Activated CD4-positive, alpha-beta T cell treated with anti-CD3 and anti-CD28 coated beads for 36 hours (primary cell): ENCODE measurements around the gene PEBP1. TPM values are rescaled to one million over a fixed set of nuclear protein-coding genes. Genes with fewer than 3 reads are reported as not detected.
A peak's percentile ranks its signal among the peaks of the same experiment; 100 is the strongest.
"Not testable (repeated sequence)": the region's sequence is repeated elsewhere in the genome, so short reads cannot be mapped to it uniquely, and the experiment has no call there.

ENCODE experiments used
- ATAC-seq: fragments of 200-7000 bp; cut with Tn5 transposase; one replicate; pipeline ENCODE4 v1.10.0; 2021; ENCODE audit warnings: mild to moderate bottlenecking, moderate library complexity
- CTCF ChIA-PET: fragments of 350-600 bp; sonication (Branson Sonifier 250); formaldehyde crosslinking; loops from one replicate; lab custom pipeline; 2021; ENCODE audit warnings: antibody characterized with exemption; lab: Charles Lee
- POLR2A ChIA-PET: fragments of 350-600 bp; sonication (Branson Sonifier 250); formaldehyde crosslinking; loops from one replicate; lab custom pipeline; 2021; ENCODE audit warnings: antibody characterized with exemption, inconsistent platforms; lab: Charles Lee
- DNase-seq: peaks from one replicate; pipeline ENCODE4 v3.0.0-alpha.2; 2020
- H3K27ac Mint-ChIP-seq: one replicate; pipeline ENCODE4 v1.8.0; 2021; ENCODE audit warnings: mixed read lengths
- H3K27me3 Mint-ChIP-seq: one replicate; pipeline ENCODE4 v1.8.0; 2021; ENCODE audit warnings: mixed read lengths
- H3K36me3 Mint-ChIP-seq: one replicate; pipeline ENCODE4 v1.8.0; 2021; ENCODE audit warnings: low read depth, mixed read lengths
- H3K4me1 Mint-ChIP-seq: one replicate; pipeline ENCODE4 v1.8.0; 2021; ENCODE audit warnings: mixed read lengths
- H3K4me3 Mint-ChIP-seq: one replicate; pipeline ENCODE4 v1.8.0; 2021; ENCODE audit warnings: mild to moderate bottlenecking, moderate library complexity, mixed read lengths
- H3K9me3 Mint-ChIP-seq: one replicate; pipeline ENCODE4 v1.8.0; 2021; ENCODE audit warnings: low read depth, mixed read lengths
- intact Hi-C, 2 experiments: fragments of 100-400 bp; cut with DNase I in 1 of 2; cut with micrococcal nuclease in 1 of 2; formaldehyde crosslinking; loops; one replicate each; pipeline versions ENCODE4 v1.14.2 to v1.15.1; 2022 to 2024; cut with DNase I, micrococcal nuclease
- total RNA-seq, 2 experiments: library from RNA; stranded (reverse); gene quantifications; one replicate each; pipeline ENCODE4 v1.2.3, GENCODE V29; 2021

The PEBP1 gene
- total RNA-seq, 2 experiments from 2014 or later, result 117 to 134 TPM

- Mint-ChIP-seq H3K27me3 (peaks cover 13% of the 10 kb centered on the region), H3K4me3 (no peak overlapping the region), H3K27ac (no peak overlapping the region), H3K36me3 (no peaks in the 10 kb centered on the region), H3K4me1 (peaks cover 6% of the 10 kb centered on the region), H3K9me3 (no peaks in the 10 kb centered on the region)
- POLR2A ChIA-PET, result no interaction called here
- DNase-seq (no peak), ATAC-seq (no peak)
- intact Hi-C loops, result loop anchor here in 1 of 2 experiments (10.0 kb wide), 1 partner anchor 232 kb away; no protein-coding TSS in a partner anchor
- CTCF ChIA-PET, result no interaction called here
These were observed 28.9 kb upstream of the PEBP1 start for GRCh38 chr12:118107011-118107410.

- ChIA-PET CTCF (interaction anchor here (0.8 kb wide), 1 partner anchor 235 kb away, joined by 4 read pairs; no protein-coding TSS in a partner anchor), POLR2A (no interaction called here)
- ATAC-seq (no peak), DNase-seq (no peak)
- H3K9me3 Mint-ChIP-seq, result no peaks in the 10 kb centered on the region
- H3K4me1 Mint-ChIP-seq, result peaks cover 6% of the 10 kb centered on the region
- H3K27me3 Mint-ChIP-seq, result peaks cover 8% of the 10 kb centered on the region
- no peaks in the 10 kb centered on the region for H3K36me3 Mint-ChIP-seq
- intact Hi-C loops, result loop anchor here in 1 of 2 experiments (10.0 kb wide), 1 partner anchor 233 kb away; no protein-coding TSS in a partner anchor
- H3K4me3 Mint-ChIP-seq, result no peak overlapping the region
- H3K27ac Mint-ChIP-seq, result no peak overlapping the region
These were observed 28.2 kb upstream of the PEBP1 start for GRCh38 chr12:118107694-118108093.

- ChIA-PET POLR2A (no interaction called here), CTCF (no interaction called here)
- Mint-ChIP-seq H3K9me3 (no peaks in the 10 kb centered on the region), H3K27ac (no peak overlapping the region), H3K4me3 (no peak overlapping the region), H3K27me3 (peaks cover 3% of the 10 kb centered on the region), H3K4me1 (peaks cover 3% of the 10 kb centered on the region), H3K36me3 (no peaks in the 10 kb centered on the region)
- DNase-seq, result no peak
- intact Hi-C loops, result loop anchor here in 1 of 2 experiments (10.0 kb wide), 1 partner anchor 234 kb away; no protein-coding TSS in a partner anchor
- ATAC-seq, result no peak
These were observed 26.8 kb upstream of the PEBP1 start for GRCh38 chr12:118109088-118109487.

- Mint-ChIP-seq H3K27ac (no peak overlapping the region), H3K36me3 (no peaks in the 10 kb centered on the region), H3K9me3 (no peaks in the 10 kb centered on the region), H3K4me1 (peaks cover 8% of the 10 kb centered on the region), H3K27me3 (no peaks in the 10 kb centered on the region), H3K4me3 (no peak overlapping the region)
- ChIA-PET POLR2A (no interaction called here), CTCF (interaction anchor here (0.9 to 1.2 kb wide), 2 partner anchors 65 to 110 kb away, joined by 3 read pairs; no protein-coding TSS in a partner anchor)
- intact Hi-C loops, result no loop called here
- DNase-seq, result no peak
- ATAC-seq, result no peak
These were observed 16.5 kb upstream of the PEBP1 start for GRCh38 chr12:118119449-118119879.

GRCh38 chr12:118120579-118121363 is 15.2 kb upstream of the PEBP1 start:
- H3K4me1 Mint-ChIP-seq, result peaks cover 8% of the 10 kb centered on the region
- H3K27me3 Mint-ChIP-seq, result no peaks in the 10 kb centered on the region
- ChIA-PET POLR2A (interaction anchor here (0.6 kb wide), 1 partner anchor 1894 kb away, joined by 3 read pairs; no protein-coding TSS in a partner anchor), CTCF (interaction anchor here (0.6 to 1.9 kb wide), 17 partner anchors 11 to 332 kb away, joined by 3 to 18 read pairs (median 4); partner anchors contain the start of genes PEBP1 and SUDS3)
- peak; percentile 75 for ATAC-seq
- H3K27ac Mint-ChIP-seq, result peak overlapping the region; percentile 77
- no peaks in the 10 kb centered on the region for H3K36me3 Mint-ChIP-seq
- intact Hi-C loops, result loop anchor here (1.0 to 5.0 kb wide), 5 partner anchors 15 to 256 kb away; partner anchors contain the start of gene SUDS3 (in 2 of the 2)
- H3K4me3 Mint-ChIP-seq, result no peak overlapping the region
- DNase-seq, result peak; percentile 82
- no peaks in the 10 kb centered on the region for H3K9me3 Mint-ChIP-seq

GRCh38 chr12:118122264-118122663 is 13.7 kb upstream of the PEBP1 start:
- Mint-ChIP-seq H3K36me3 (no peaks in the 10 kb centered on the region), H3K4me3 (no peak overlapping the region), H3K9me3 (no peaks in the 10 kb centered on the region), H3K27ac (no peak overlapping the region), H3K27me3 (no peaks in the 10 kb centered on the region), H3K4me1 (peaks cover 8% of the 10 kb centered on the region)
- CTCF ChIA-PET, result interaction anchor here (1.4 to 1.7 kb wide), 3 partner anchors 14 to 255 kb away, joined by 4 to 18 read pairs (median 7); partner anchors contain the start of genes PEBP1 and SUDS3
- no peak for ATAC-seq
- intact Hi-C loops, result loop anchor here in 1 of 2 experiments (5.0 kb wide), 1 partner anchor 245 kb away; no protein-coding TSS in a partner anchor
- POLR2A ChIA-PET, result no interaction called here
- no peak for DNase-seq

GRCh38 chr12:118124333-118124874 is 11.5 kb upstream of the PEBP1 start:
- H3K4me1 Mint-ChIP-seq, result peaks cover 8% of the 10 kb centered on the region
- no peaks in the 10 kb centered on the region for H3K27me3 Mint-ChIP-seq
- peaks cover 2% of the 10 kb centered on the region for H3K36me3 Mint-ChIP-seq
- intact Hi-C loops, result loop anchor here in 1 of 2 experiments (5.0 kb wide), 1 partner anchor 247 kb away; no protein-coding TSS in a partner anchor
- no peak overlapping the region for H3K27ac Mint-ChIP-seq
- POLR2A ChIA-PET, result no interaction called here
- H3K9me3 Mint-ChIP-seq, result no peaks in the 10 kb centered on the region
- no peak for DNase-seq
- CTCF ChIA-PET, result interaction anchor here (1.2 kb wide), 1 partner anchor 23 kb away, joined by 3 read pairs; no protein-coding TSS in a partner anchor
- no peak overlapping the region for H3K4me3 Mint-ChIP-seq
- no peak for ATAC-seq

- intact Hi-C loops, result no loop called here
- H3K27me3 Mint-ChIP-seq, result no peaks in the 10 kb centered on the region
These were observed 10.2 kb upstream of the PEBP1 start for GRCh38 chr12:118125743-118126118.

GRCh38 chr12:118126119-118126757 is 9.7 kb upstream of the PEBP1 start:
- intact Hi-C loops, result no loop called here
- no peaks in the 10 kb centered on the region for H3K4me1 Mint-ChIP-seq
- no peaks in the 10 kb centered on the region for H3K27me3 Mint-ChIP-seq
- ChIA-PET CTCF (interaction anchor here (0.6 kb wide), 1 partner anchor 49 kb away, joined by 3 read pairs; no protein-coding TSS in a partner anchor), POLR2A (no interaction called here)
- H3K27ac Mint-ChIP-seq, result no peak overlapping the region
- no peaks in the 10 kb centered on the region for H3K9me3 Mint-ChIP-seq
- DNase-seq (no peak), ATAC-seq (no peak)
- H3K36me3 Mint-ChIP-seq, result peaks cover 2% of the 10 kb centered on the region
- H3K4me3 Mint-ChIP-seq, result no peak overlapping the region

More at GRCh38 chr12:118125743-118126118, 10.2 kb upstream of the PEBP1 start:
- ChIA-PET POLR2A (no interaction called here), CTCF (interaction anchor here (0.6 kb wide), 1 partner anchor 49 kb away, joined by 3 read pairs; no protein-coding TSS in a partner anchor)
- peaks cover 3% of the 10 kb centered on the region for H3K4me1 Mint-ChIP-seq
- H3K36me3 Mint-ChIP-seq, result peaks cover 2% of the 10 kb centered on the region
- no peaks in the 10 kb centered on the region for H3K9me3 Mint-ChIP-seq
- no peak overlapping the region for H3K27ac Mint-ChIP-seq
- no peak overlapping the region for H3K4me3 Mint-ChIP-seq
- no peak for DNase-seq
- no peak for ATAC-seq

GRCh38 chr12:118127867-118128266 is 8.1 kb upstream of the PEBP1 start:
- CTCF ChIA-PET, result interaction anchor here (1.1 to 1.2 kb wide), 2 partner anchors 63 to 77 kb away, joined by 4 read pairs; no protein-coding TSS in a partner anchor
- H3K27me3 Mint-ChIP-seq, result no peaks in the 10 kb centered on the region
- no peak for ATAC-seq
- H3K4me1 Mint-ChIP-seq, result peaks cover 4% of the 10 kb centered on the region
- H3K9me3 Mint-ChIP-seq, result no peaks in the 10 kb centered on the region
- intact Hi-C loops, result no loop called here
- H3K4me3 Mint-ChIP-seq, result no peak overlapping the region
- POLR2A ChIA-PET, result no interaction called here
- DNase-seq, result no peak
- peaks cover 2% of the 10 kb centered on the region for H3K36me3 Mint-ChIP-seq
- no peak overlapping the region for H3K27ac Mint-ChIP-seq

- ATAC-seq, H3K4me1 Mint-ChIP-seq, intact Hi-C loops, POLR2A ChIA-PET, CTCF ChIA-PET, H3K9me3 Mint-ChIP-seq, H3K36me3 Mint-ChIP-seq, H3K27me3 Mint-ChIP-seq, H3K27ac Mint-ChIP-seq, H3K4me3 Mint-ChIP-seq, DNase-seq: not testable (repeated sequence)
These were observed 6.5 kb upstream of the PEBP1 start for GRCh38 chr12:118129436-118129835.
